NCI-H82 (cell line): ENCODE measurements around the gene TIGD1.
"Not testable (repeated sequence)": the region's sequence is repeated elsewhere in the genome, so short reads cannot be mapped to it uniquely, and the experiment has no call there.

Experiments
- DNase-seq: peaks from one replicate; lab custom pipeline; 2025; lab: John Stamatoyannopoulos, UW

The TIGD1 gene

DNA sequence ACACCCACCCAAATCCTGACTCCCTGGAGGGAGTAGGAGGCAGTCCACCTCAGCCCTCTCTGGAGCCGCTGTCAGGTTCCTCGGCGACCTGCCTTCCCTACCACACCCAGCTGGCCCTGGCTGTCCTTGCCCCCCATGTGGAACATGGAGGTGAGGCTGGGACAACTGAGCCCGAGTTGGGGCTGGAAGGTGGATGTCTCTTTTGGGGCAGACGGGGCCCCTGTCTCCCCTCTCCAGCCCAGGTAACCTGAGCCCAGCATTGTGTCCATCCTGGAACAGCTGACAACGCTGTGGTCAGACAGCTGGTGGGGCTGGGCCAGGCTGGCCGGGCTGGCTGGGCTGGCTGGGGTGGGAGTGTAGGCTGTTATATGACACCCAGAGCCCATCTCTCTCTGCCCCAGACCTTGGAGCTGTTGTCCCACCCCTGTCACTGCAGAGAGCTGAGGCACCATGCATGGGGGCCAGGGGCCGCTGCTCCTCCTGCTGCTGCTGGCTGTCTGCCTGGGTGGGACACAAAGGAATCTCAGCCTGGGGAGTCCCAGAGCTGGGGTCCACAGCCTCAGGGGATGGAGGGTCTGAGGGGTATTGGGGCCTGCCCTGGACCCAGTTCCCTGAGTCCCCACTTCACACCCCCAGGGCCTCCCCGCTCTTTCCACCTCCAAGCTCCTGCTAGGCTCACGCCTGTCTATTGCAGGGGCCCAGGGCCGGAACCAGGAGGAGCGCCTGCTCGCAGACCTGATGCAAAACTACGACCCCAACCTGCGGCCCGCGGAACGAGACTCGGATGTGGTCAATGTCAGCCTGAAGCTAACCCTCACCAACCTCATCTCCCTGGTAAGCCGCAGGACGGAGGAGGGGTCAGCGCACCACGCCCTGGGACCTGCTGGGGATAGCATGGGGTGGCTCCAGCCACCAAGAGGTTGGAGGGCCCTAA is 10.8 kb downstream of the TIGD1 start, which contains the start of gene CHRNG:
Gene CHRNG (plus strand): TSS at position 395 of the 934 bp plus-strand sequence. CDS start 56 bp downstream, at position 451.
- no peak for DNase-seq

DNA sequence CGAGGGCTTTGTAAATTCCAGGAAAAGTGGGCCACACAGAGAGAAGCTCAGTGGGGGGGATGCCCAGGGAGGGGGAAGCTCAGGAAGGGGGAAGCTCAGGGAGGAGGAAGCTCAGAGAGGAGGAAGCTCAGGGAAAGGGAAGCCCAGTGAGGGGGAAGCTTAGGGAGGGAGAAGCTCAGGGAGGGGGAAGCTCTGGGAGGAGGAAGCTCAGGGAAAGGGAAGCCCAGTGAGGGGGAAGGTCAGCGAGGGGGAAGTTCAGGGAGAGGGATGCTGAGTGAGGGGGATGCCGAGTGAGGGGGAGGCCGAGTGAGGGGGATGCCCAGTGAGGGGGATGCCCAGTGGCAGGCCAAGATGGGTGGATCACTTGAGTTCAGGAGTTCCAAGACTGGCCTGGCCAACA is 11.7 kb downstream of the TIGD1 start:
- DNase-seq = no peak

DNA sequence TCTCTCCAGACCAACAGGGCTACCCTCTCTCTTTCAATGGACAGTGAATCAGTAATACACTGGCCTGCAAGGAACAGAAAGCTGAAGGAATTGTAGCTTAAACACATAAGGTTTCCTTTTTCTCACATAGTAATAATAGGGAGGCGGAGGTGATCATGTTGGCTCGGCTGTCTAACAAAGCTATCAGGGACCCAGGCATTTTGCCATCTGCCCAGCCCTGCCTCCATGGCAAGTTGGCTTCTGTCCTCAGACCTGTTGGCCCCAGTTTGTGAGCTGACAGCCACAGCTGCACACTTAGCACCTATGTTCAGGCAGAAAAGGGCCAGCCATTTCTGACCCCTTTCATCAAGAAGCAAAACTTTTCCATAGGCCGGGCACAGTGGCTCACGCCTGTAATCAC is 12.9 kb downstream of the TIGD1 start:
- DNase-seq = no peak

DNA sequence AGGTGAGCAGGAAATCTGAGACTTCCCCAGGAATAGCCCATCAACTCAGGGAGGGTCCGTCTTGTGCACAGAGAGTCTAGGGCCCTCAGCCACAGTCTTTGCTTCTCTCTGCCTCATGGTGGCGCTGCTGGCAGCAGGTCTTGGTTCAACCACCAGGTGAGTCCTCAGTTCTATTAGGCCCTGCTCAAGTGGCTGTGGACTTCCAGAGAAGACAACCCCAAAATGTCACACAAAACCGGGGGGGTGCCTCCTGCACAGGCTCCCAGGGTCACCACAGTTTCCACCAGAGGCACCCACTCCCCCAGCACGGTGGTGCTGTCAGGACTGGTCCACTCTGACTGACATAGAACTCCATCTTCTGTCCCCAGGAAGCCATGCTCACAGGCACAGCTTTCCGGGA is 13.3 kb downstream of the TIGD1 start:
- DNase-seq = peak; percentile 56

DNA sequence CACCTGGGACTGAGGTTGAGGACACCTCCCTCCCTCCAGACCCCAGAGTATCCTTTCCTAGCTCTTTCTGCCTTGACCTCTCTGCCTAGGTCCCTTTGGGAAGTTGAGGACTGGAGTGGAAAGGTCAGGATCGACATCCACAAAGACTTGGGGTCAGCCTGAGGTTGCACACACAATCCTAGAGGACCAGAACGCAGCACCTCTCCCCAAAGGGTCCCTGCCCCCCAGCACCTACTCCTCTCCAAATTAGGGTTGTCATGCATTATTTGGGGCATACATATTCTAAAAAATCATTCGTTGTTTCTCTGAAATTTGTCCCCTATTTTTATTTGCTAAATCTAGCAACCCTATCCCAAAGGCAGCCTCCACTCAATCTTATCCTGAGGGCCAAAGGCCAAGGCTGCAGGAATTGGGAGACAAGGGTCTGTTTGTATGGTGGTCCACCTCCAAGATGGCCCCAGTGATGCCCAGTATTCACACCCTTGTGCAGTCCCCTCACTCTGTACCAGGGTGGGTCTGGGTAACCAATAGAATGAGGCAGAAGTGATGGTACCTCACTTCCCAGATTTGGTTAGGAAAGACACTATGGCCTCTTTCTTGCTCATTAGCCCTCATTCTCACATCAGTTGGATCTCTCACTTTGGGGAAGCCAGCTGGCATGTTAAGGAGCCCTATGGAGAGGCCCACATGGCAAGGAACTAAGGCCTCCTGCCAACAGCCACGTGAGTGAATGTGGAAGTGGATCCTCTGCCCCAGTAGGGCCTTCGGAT is 14.4 kb downstream of the TIGD1 start:
- no peak for DNase-seq

DNA sequence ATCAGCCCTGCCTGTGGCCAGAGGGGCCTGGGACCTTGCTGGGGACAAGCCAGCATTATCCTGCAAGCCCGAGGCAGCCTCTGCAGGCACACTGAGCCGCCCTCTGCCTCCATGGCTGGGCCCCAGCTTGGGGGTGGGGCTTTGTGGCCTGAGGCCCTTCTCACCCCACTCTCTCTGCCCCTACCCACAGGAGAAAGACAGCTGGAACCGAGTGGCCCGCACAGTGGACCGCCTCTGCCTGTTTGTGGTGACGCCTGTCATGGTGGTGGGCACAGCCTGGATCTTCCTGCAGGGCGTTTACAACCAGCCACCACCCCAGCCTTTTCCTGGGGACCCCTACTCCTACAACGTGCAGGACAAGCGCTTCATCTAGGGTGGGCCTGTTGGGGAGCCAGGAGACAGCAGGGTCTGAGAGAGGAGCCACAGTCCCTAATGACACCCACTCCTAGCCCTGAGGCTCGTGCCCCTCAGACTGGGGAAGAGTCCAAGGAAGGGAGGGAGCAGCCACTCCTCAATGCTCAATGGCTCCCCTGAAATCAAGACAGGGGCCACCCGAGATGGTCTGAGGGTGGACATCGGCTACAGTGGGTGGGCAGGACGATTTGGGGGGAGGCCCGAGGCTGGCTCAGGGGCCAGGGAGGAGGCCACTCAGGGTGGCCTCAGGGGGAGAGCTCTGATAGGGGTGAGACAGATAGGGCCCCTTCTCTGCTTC is 15.3 kb downstream of the TIGD1 start:
- no peak for DNase-seq

DNA sequence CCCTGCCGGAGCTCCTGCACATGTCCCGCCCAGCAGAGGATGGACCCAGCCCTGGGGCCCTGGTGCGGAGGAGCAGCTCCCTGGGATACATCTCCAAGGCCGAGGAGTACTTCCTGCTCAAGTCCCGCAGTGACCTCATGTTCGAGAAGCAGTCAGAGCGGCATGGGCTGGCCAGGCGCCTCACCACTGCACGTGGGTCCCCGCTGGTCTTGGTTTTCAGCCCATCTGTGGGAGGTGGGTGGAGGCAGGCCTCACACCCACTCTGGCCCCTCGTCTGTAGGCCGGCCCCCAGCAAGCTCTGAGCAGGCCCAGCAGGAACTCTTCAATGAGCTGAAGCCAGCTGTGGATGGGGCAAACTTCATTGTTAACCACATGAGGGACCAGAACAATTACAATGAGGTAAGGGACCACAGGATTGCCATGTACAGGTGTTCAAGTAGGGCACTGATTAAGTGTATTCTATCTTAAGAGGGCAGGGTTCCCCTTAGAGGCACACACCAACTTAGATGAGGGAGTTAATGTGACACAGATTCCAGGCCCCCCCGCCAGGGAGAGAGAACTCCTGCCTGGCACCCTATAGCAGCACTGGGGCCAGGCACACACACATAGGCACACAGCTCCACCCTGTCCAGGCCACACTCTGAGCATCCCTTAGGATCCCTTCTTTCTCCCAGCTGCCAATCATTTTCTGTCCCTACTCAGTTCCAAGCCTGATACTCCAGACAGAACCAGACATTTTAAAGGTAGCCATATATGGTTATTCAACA is 16.2 kb downstream of the TIGD1 start:
- DNase-seq = no peak

DNA sequence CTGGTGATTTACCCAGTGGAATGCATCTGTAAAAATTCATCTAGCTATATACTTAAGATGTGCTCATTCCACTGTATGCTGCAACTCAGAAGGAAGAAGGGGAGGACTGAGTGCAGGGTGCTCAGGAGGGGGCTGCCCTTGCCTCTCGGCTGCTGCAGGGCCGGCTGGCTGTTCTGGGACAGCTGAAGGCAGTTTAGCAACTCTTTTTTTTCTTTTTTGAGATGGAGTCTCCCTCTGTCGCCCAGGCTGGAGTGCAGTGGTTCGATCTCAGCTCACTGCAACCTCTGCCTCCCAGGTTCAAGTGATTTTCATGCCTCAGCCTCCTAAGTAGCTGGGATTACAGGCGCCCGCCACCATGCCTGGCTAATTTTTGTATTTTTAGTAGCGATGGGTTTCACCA is 17.5 kb downstream of the TIGD1 start:
- DNase-seq = not testable (repeated sequence)

DNA sequence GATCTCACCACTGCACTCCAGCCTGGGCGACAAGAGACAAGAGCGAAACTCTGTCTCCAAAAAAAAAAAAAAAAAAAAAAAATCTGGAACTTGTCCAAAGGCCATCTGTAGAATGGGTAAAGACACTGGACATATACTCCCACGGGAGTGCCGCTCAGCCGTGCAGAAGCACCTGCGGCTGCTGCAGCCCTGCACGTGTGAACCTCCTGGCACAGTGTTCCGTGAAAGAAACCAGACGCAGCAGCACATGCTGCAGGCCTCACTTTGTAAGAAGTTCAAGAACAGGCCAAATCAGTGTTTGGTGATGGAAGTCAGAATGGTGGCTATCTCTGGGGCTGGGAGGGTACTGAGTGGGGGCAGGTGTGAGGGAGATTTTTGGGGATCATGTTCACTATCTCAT is 17.9 kb downstream of the TIGD1 start:
- DNase-seq = no peak

DNA sequence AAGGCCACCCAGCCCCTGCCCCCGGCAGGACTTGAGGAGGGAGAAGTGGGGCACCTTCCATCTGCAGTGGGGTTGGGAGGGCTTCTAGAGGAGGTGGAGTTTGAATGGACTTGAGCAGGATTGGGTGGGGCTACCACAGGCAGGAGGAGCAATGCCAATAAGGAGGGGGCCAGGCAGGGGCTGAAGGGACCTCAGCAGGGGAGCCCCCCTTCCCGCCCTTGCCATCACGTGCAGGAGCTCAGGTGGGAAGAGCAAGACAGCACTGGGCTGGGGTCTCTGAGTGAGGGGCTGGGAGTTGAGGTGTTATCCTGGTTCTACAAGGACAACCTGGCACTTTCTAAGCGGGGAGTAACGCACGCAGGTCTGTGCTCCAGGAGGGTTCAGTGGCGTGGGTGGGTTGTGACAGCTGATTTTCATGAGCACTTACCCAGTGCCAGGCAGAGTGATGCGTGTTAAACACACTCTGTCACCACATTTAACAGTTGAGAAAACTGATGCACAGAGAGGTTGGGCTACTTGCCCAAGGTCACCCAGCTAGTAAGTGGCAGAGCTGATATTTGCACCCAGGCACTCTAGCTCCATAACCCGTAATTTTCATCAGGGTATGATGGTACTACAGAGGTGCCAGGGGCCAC is 19.6 kb downstream of the TIGD1 start:
- DNase-seq = no peak

DNA sequence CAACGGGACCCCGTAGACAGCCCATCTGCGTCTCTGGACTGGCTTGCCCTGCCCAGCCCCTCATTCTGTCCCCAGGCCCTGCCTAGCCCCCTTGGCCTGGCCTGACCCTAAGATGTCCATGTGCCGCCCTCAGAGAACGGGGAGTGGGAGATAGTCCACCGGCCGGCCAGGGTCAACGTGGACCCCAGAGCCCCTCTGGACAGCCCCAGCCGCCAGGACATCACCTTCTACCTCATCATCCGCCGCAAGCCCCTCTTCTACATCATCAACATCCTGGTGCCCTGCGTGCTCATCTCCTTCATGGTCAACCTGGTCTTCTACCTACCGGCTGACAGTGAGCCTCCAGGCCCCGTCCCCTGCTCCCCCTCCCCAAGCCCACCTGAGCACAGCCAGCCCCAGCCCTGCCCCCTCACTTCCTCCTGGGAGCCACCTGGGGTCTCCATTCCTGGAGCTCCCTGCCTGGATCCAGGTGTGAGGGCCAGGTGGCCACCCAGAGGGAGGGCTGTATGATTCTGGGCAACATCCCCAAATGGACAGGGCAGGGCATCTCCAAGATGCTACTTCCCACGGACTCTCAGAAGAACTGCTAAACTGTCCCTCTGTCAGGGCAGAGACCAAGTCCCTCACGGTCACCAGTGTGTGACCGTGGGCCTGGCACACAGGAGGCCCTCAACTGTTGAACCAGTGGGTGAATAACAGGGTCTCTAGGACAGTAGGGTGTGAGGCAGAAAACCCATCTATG is 20.4 kb downstream of the TIGD1 start:
- DNase-seq = no peak

DNA sequence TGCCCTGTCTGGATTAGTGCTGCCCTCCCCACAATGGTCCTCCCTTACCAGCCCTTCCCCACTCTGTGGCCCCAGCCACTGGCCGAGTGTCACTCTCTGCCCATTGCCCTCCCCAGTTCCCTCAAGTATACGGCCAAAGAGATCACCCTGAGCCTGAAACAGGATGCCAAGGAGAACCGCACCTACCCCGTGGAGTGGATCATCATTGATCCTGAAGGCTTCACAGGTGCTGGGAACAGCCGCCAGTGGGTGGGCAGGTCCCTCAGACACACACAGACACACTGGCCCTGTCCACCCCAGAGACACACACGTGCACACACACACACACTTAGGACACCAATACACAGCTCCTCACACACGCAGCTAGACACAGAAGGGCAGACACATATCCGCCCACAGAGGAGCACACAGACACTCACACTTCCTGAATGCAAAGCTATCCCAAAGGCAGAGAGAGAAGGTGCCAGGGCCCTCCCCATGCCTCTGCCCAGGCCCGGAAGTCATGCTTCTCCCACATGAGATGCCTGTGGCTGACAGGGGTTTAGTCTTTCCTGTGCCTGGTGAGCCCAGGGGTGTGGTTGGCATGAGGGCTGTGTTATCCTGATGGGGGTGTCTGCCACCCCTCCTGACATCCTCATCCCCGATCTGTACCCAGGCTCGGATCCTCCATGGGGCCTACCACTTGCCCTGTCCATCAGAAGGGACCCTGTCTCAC is 21.5 kb downstream of the TIGD1 start:
- no peak for DNase-seq

DNA sequence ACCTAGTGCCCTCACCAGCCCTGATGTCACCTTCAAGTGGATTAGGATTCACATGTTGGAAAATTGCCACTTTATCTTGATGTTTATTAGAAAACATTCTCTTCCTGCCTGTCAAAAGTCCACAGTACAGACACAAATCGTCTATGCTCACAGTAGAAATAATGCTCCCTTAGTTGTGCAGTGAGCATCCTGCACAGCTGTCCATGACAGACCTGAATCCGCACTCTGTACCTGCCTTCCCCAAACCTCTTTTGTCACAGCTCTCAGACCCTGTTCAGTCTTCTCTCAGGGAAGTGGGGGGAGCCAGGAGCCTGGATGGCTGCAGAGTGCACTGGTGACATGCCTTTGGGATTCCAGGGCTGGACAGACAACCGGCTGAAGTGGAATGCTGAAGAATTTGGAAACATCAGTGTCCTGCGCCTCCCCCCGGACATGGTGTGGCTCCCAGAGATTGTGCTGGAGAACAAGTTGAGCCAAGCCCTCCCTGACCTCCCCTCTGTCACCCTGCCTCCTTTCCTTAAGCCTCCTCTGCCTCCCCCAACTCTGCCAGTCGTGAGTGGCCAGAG is 22.4 kb downstream of the TIGD1 start:
- DNase-seq = no peak

DNA sequence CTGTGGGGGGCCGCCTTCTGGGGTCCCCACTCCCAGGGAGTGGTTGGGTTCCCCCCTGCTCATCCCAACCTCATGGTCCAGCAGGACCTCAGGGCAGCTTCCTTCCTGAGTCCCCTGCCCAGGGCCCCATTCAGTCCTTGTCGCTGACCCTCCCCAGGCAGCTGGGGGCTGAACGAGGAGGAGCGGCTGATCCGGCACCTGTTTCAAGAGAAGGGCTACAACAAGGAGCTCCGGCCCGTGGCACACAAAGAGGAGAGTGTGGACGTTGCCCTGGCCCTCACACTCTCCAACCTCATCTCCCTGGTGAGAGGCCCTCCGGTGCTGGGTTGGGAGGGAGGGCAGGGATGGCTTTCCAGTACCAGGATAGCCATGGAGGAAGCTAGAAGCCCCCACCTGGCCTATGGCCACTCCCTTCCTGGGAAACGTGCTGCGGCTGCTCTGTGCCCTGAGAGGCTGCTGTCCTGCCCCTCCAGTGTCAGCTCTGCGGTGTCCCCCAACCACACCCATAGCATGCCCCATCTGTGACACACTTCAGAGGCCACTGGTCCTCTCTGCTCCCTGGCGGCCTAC is 23.9 kb downstream of the TIGD1 start:
- DNase-seq = peak; percentile 54

DNA sequence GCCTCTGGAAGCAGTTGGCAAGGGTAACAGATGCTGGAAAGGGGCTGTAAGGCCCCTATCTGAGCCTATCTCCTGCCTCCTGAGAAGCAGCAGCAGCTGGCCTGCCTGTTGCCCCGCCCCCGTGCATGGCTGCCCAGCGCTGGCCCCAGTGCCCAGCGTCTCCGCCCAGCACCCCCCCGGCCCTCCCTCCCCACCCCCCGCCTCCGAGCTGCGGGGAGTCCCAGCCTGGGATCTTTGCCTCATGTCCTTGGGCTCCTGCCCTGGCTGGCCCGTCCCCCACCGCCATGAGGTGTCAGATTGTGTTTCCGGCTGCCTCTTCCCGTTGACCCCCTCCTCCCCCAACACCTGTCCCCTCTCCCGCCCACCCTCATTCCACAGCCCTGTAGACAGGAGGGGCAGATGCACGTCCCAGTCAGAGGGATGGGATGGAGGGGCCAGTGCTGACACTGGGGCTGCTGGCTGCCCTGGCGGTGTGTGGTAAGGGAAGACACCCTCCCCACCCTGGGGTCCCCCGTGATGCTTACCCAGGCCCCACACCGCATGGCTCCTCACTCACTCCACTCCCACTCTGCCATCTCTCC is 24.5 kb downstream of the TIGD1 start, which contains the start of gene CHRND:
Gene CHRND (plus strand): TSS at position 370 of the 581 bp plus-strand sequence. CDS start 56 bp downstream, at position 426.
- peak; percentile 97 for DNase-seq

DNA sequence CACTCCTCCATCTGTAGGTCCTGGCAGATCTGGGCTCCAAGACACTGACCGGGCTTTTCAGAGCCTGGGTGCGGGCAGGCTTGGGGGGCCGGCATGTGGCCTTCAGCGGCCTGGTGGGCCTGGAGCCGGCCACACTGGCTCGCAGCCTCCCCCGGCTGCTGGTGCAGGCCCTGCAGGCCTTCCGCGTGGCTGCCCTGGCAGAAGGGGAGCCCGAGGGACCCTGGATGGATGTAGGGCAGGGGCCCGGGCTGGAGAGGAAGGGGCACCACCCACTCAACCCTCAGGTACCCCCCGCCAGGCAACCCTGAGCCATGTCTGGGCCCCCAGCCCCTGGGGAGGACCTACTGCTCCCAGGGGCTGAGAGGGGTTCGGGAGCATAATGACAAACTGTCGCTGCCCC is 25.2 kb downstream of the TIGD1 start:
- DNase-seq = no peak

DNA sequence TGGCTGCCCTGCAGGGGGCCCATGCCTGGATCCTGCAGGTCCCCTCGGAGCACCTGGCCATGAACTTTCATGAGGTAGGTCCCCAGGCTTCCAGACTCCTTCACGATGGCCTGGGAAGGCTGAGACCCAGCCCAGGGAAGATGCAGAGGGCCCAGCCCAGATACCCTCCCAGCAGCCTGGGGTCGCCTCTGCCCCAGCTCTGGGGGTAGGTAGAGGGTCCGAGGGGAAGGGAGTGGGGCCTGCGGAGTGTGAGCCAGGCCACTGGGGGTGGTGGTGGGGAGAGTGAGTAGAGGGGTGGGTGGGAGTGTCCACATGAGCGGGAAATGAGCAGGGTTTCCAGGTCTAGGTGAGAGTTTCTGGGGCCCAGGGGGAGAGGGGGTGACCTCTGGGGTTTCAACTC is 25.6 kb downstream of the TIGD1 start:
- DNase-seq = no peak
